Mucosa of descending colon (tissue), 3 donors: ENCODE results near the gene RAB12. TPM values are rescaled to one million over a fixed set of nuclear protein-coding genes. Genes with fewer than 3 reads are reported as not detected.

Experiments
- ATAC-seq: fragments of 200-7000 bp; cut with Tn5 transposase; one replicate; pipeline ENCODE4 v1.9.1; 2020; ENCODE audit warnings: mild to moderate bottlenecking, moderate library complexity
- DNase-seq, 3 donors: peaks; one replicate each; pipeline ENCODE4 v3.0.0-alpha.2; 2020
- H3K36me3 ChIP-seq: fragments of 200-600 bp; one replicate; pipeline ENCODE4 v1.8.0; 2021; ENCODE audit warnings: low read depth, mild to moderate bottlenecking
- H3K4me1 ChIP-seq: fragments of 200-600 bp; one replicate; pipeline ENCODE4 v1.8.0; 2021; ENCODE audit warnings: low read depth, mild to moderate bottlenecking
- H3K4me3 ChIP-seq: fragments of 200-600 bp; one replicate; pipeline ENCODE4 v1.8.0; 2021; ENCODE audit warnings: mild to moderate bottlenecking
- H3K9me3 ChIP-seq: fragments of 200-600 bp; one replicate; pipeline ENCODE4 v1.8.0; 2021; ENCODE audit warnings: mild to moderate bottlenecking
- intact Hi-C, 2 donors: fragments of 100-400 bp; cut with DNase I in 1 of 2; cut with micrococcal nuclease in 1 of 2; formaldehyde crosslinking; loops; one replicate each; pipeline versions ENCODE4 v1.11.0 to v1.11.1; 2022; cut with DNase I, micrococcal nuclease
- total RNA-seq, 3 donors: library from RNA; stranded (reverse); fragmentation: NEBNext Ultra II Directional in 2 of 3; extraction: Animal tissue kit (Norgen Biotek cat#: 25700) in 2 of 3; gene quantifications; one replicate each; pipeline versions ENCODE4 v1.2.1 to v1.2.4, GENCODE V29; 2021 to 2023
- TF ChIP-seq, protein P1 (sequence below): fragments of 200-600 bp; IDR thresholded peaks from one replicate; pipeline ENCODE4 v1.8.0; 2022; ENCODE audit warnings: antibody characterized with exemption, mild to moderate bottlenecking
- donor health status: DM: no; HTN: no; CAD: no; lungs with moderate emphysema.
- donor health status: DM: no; HTN: no; CAD: no.
- donor health status: DM: no; HTN: yes; CAD: no.

Gene RAB12
- total RNA-seq, 3 donors from 2014 or later, result 14.2 to 48.2 (median 20.2) TPM

DNA sequence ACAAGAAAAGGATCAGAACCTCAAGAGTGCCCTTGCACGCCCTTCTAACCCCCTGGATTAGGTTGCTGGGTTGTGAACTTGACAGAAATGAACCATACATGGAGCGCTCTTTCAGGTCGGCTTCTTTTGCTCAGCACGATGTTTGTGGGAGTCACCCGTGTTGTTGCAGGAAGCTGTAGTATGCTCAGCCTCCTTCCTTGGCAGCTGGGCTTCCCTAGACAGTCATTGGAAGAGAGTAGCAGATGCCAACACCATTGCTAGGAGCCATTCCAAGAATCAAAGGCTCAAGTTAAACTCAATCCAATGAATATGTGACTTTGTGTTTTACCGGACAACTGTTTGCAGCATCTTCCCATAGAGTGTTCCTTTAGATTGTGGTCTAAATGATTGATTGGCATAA lies 47.0 kb downstream of the RAB12 start:
- ATAC-seq, result no peak
- Histone ChIP-seq H3K9me3 (no peaks in the 10 kb centered on the region), H3K36me3 (no peaks in the 10 kb centered on the region), H3K4me3 (no peak overlapping the region), H3K4me1 (no peaks in the 10 kb centered on the region)
- intact Hi-C loops, result loop anchor here (10.0 kb wide), 2 partner anchors 329 to 339 kb away; no protein-coding TSS in a partner anchor
- TF ChIP-seq, protein P1, sequence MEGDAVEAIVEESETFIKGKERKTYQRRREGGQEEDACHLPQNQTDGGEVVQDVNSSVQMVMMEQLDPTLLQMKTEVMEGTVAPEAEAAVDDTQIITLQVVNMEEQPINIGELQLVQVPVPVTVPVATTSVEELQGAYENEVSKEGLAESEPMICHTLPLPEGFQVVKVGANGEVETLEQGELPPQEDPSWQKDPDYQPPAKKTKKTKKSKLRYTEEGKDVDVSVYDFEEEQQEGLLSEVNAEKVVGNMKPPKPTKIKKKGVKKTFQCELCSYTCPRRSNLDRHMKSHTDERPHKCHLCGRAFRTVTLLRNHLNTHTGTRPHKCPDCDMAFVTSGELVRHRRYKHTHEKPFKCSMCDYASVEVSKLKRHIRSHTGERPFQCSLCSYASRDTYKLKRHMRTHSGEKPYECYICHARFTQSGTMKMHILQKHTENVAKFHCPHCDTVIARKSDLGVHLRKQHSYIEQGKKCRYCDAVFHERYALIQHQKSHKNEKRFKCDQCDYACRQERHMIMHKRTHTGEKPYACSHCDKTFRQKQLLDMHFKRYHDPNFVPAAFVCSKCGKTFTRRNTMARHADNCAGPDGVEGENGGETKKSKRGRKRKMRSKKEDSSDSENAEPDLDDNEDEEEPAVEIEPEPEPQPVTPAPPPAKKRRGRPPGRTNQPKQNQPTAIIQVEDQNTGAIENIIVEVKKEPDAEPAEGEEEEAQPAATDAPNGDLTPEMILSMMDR, result no peak
- DNase-seq, result no peak

DNA sequence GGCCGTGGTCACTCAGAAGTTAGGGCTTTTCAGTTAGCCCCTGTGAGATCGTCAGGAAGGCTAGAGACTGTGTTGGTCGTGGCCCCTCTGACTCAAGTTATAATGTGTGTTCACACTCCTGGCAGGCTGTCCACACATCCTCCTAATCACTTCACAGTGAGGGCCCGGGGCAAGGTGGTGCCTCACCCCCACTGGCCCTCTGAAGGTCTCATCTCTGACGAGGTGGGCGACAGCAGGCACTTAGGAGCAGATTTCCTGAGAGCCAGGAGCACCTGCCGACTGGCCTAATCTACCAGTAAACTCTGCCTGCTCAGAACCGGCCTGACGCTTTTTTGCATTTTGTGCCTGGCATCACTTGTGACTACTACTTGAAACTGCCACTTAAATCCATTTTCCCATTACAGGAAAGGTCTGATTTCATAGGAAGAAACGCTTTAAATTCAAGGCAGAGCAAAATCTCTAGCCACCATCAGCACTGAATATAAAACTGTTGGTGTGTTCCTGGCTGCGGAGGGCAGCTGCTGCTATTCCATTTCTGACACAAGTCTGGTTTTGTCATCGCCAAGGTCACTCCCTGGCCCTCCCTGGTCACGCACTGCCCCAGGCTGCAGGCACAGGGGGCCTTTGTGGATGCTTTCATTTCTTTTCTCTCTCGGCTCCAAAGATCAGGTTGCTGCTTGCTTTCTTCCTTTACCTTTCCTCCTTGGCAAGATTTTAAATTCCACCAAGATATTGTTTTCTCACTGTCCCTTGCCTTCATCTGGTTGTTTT lies 48.0 kb downstream of the RAB12 start:
- DNase-seq (no peak), ATAC-seq (no peak)
- TF ChIP-seq, protein P1, result no peak
- no peaks in the 10 kb centered on the region for H3K9me3 ChIP-seq
- intact Hi-C loops, result loop anchor here (10.0 kb wide), 2 partner anchors 328 to 338 kb away; no protein-coding TSS in a partner anchor
- no peaks in the 10 kb centered on the region for H3K4me1 ChIP-seq
- H3K4me3 ChIP-seq, result no peak overlapping the region
- H3K36me3 ChIP-seq, result no peaks in the 10 kb centered on the region

GRCh38 chr18:8657873-8658470 lies 48.7 kb downstream of the RAB12 start:
- Histone ChIP-seq H3K4me1 (no peaks in the 10 kb centered on the region), H3K4me3 (no peak overlapping the region), H3K36me3 (no peaks in the 10 kb centered on the region), H3K9me3 (no peaks in the 10 kb centered on the region)
- TF ChIP-seq, protein P1, result no peak
- ATAC-seq (no peak), DNase-seq (no peak)
- intact Hi-C loops, result loop anchor here (10.0 kb wide), 2 partner anchors 327 to 337 kb away; no protein-coding TSS in a partner anchor

- DNase-seq (no peak), ATAC-seq (no peak)
- intact Hi-C loops, result loop anchor here (10.0 kb wide), 2 partner anchors 326 to 336 kb away; no protein-coding TSS in a partner anchor
- no peaks in the 10 kb centered on the region for H3K36me3 ChIP-seq
- no peaks in the 10 kb centered on the region for H3K9me3 ChIP-seq
- no peak overlapping the region for H3K4me3 ChIP-seq
- TF ChIP-seq, protein P1, result no peak
- H3K4me1 ChIP-seq, result no peaks in the 10 kb centered on the region
Observed at GRCh38 chr18:8658858-8659485, 49.7 kb downstream of the RAB12 start.

GRCh38 chr18:8659609-8660242 lies 50.5 kb downstream of the RAB12 start:
- DNase-seq (no peak), ATAC-seq (no peak)
- TF ChIP-seq, protein P1, result no peak
- H3K4me1 ChIP-seq, result no peaks in the 10 kb centered on the region
- no peak overlapping the region for H3K4me3 ChIP-seq
- H3K9me3 ChIP-seq, result no peaks in the 10 kb centered on the region
- intact Hi-C loops, result loop anchor here (10.0 kb wide), 2 partner anchors 325 to 335 kb away; no protein-coding TSS in a partner anchor
- no peaks in the 10 kb centered on the region for H3K36me3 ChIP-seq
